ENCODE measurements around the gene OAS2.
"Not testable (repeated sequence)": the region's sequence is repeated elsewhere in the genome, so short reads cannot be mapped to it uniquely, and the experiment has no call there.

Gene OAS2

GRCh38 chr12:112985642-112986290, 7.4 kb downstream of the OAS2 start:
- no peak overlapping the region for H3K27ac ChIP-seq (ENCODE audit: low read depth, low read length)
- no peak overlapping the region for H3K4me3 ChIP-seq (ENCODE audit: low read depth, low read length)
- H3K36me3 ChIP-seq (ENCODE audit: insufficient read depth, low read length), result peaks cover 85% of the 10 kb centered on the region
- H2AFZ ChIP-seq (ENCODE audit: low read length, unreplicated experiment), result no peak overlapping the region
- no peaks in the 10 kb centered on the region for H3K27me3 ChIP-seq (ENCODE audit: insufficient read depth, low read length)
- peaks cover 5% of the 10 kb centered on the region for H3K4me1 ChIP-seq (ENCODE audit: control insufficient read depth, insufficient read depth, low read length, unreplicated experiment)
- H3K79me2 ChIP-seq (ENCODE audit: control insufficient read depth, insufficient read depth, low read length, unreplicated experiment), result peaks cover 87% of the 10 kb centered on the region

DNA sequence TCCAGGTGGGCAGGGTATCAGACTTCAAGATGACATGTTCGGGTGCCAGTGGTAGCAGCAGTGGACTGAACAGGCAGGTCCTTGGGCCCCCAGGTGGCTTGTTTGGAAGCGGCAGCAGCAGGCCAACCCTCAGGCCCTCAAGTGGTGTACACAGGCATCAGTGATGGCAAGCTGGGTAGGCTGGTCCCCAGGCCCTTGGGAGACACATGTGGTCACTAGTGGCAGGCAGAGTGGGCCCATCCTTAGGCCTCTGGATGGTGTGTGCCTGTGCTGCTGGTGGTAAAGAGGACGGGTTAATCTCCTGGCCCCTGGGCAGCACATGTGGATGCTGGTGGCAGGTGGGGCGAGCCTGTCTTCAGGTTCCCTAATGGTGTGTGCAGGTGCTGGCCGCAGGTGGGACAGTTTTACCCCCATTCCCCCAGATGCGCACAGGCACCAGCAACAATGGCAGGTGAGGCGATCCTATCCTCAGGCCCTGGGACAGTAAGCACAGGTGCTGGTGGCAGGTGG, 8.0 kb downstream of the OAS2 start:
- Histone ChIP-seq H3K4me3 (ENCODE audit: low read depth, low read length) (no peak overlapping the region), H2AFZ (ENCODE audit: low read length, unreplicated experiment) (no peak overlapping the region), H3K4me1 (ENCODE audit: control insufficient read depth, insufficient read depth, low read length, unreplicated experiment) (peaks cover 5% of the 10 kb centered on the region), H3K36me3 (ENCODE audit: insufficient read depth, low read length) (peaks cover 84% of the 10 kb centered on the region), H3K27me3 (ENCODE audit: insufficient read depth, low read length) (no peaks in the 10 kb centered on the region), H3K27ac (ENCODE audit: low read depth, low read length) (no peak overlapping the region), H3K79me2 (ENCODE audit: control insufficient read depth, insufficient read depth, low read length, unreplicated experiment) (peaks cover 81% of the 10 kb centered on the region)

DNA sequence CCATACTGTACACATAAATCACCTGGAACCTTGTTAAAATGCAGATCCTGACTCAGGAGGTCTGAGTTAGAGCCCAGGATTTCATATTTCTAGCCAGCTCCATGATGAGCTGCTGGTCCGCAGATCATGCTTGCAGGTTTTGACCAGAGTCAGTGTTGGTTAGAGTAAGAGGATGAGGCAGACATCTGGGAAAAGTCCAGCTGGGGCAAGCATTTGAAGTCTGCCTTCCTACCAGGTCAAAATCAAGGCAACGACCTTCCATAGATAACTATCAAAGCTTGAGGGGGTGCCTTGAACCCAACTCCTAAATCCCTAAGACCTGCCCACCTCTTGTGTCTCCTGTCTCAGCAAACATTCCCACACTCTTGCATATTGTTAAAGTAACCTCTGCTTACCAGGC, 9.2 kb downstream of the OAS2 start:
- Histone ChIP-seq H3K4me3 (ENCODE audit: low read depth, low read length) (no peak overlapping the region), H3K79me2 (ENCODE audit: control insufficient read depth, insufficient read depth, low read length, unreplicated experiment) (peaks cover 69% of the 10 kb centered on the region), H2AFZ (ENCODE audit: low read length, unreplicated experiment) (no peak overlapping the region), H3K4me1 (ENCODE audit: control insufficient read depth, insufficient read depth, low read length, unreplicated experiment) (peaks cover 5% of the 10 kb centered on the region), H3K27me3 (ENCODE audit: insufficient read depth, low read length) (no peaks in the 10 kb centered on the region), H3K27ac (ENCODE audit: low read depth, low read length) (no peak overlapping the region), H3K36me3 (ENCODE audit: insufficient read depth, low read length) (peaks cover 75% of the 10 kb centered on the region)

DNA sequence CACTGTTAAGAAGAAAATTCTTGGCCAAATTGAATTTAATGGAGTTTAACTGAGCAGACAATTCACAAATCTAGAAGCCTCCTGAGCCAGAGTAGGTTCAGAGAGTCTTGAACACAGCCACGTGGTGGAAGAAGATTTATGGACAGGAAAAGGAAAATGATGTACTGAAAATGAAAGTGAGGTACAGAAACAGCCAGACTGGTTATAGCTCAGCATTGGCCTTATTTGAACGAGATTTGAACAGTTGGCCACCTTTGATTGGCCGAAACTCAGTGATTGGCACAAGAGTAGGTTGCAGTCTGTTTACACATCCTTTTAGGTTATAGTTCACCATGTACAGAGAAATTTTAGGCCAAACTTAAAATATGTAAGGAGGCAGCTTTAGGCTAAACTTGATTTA, 9.9 kb downstream of the OAS2 start:
- Histone ChIP-seq H3K27me3 (ENCODE audit: insufficient read depth, low read length) (no peaks in the 10 kb centered on the region), H2AFZ (ENCODE audit: low read length, unreplicated experiment) (no peak overlapping the region), H3K27ac (ENCODE audit: low read depth, low read length) (no peak overlapping the region), H3K36me3 (ENCODE audit: insufficient read depth, low read length) (peaks cover 71% of the 10 kb centered on the region), H3K4me3 (ENCODE audit: low read depth, low read length) (no peak overlapping the region), H3K79me2 (ENCODE audit: control insufficient read depth, insufficient read depth, low read length, unreplicated experiment) (peaks cover 65% of the 10 kb centered on the region), H3K4me1 (ENCODE audit: control insufficient read depth, insufficient read depth, low read length, unreplicated experiment) (peaks cover 5% of the 10 kb centered on the region)

GRCh38 chr12:112988823-112989385, 10.6 kb downstream of the OAS2 start:
- Histone ChIP-seq H3K79me2 (ENCODE audit: control insufficient read depth, insufficient read depth, low read length, unreplicated experiment) (peaks cover 65% of the 10 kb centered on the region), H3K36me3 (ENCODE audit: insufficient read depth, low read length) (peaks cover 71% of the 10 kb centered on the region)
- not testable (repeated sequence) for H3K27ac ChIP-seq (ENCODE audit: low read depth, low read length); H2AFZ ChIP-seq (ENCODE audit: low read length, unreplicated experiment); H3K4me3 ChIP-seq (ENCODE audit: low read depth, low read length); H3K4me1 ChIP-seq (ENCODE audit: control insufficient read depth, insufficient read depth, low read length, unreplicated experiment); H3K27me3 ChIP-seq (ENCODE audit: insufficient read depth, low read length)

GRCh38 chr12:112989806-112990205, 11.5 kb downstream of the OAS2 start:
- Histone ChIP-seq H3K36me3 (ENCODE audit: insufficient read depth, low read length) (peaks cover 67% of the 10 kb centered on the region), H3K4me3 (ENCODE audit: low read depth, low read length) (no peak overlapping the region), H3K4me1 (ENCODE audit: control insufficient read depth, insufficient read depth, low read length, unreplicated experiment) (peaks cover 5% of the 10 kb centered on the region), H3K27me3 (ENCODE audit: insufficient read depth, low read length) (no peaks in the 10 kb centered on the region), H2AFZ (ENCODE audit: low read length, unreplicated experiment) (no peak overlapping the region), H3K27ac (ENCODE audit: low read depth, low read length) (no peak overlapping the region), H3K79me2 (ENCODE audit: control insufficient read depth, insufficient read depth, low read length, unreplicated experiment) (peaks cover 60% of the 10 kb centered on the region)

GRCh38 chr12:112992541-112993398, 14.5 kb downstream of the OAS2 start:
- H3K4me1 ChIP-seq (ENCODE audit: control insufficient read depth, insufficient read depth, low read length, unreplicated experiment), result no peaks in the 10 kb centered on the region
- H3K36me3 ChIP-seq (ENCODE audit: insufficient read depth, low read length), result peaks cover 75% of the 10 kb centered on the region
- H2AFZ ChIP-seq (ENCODE audit: low read length, unreplicated experiment), result no peak overlapping the region
- no peak overlapping the region for H3K4me3 ChIP-seq (ENCODE audit: low read depth, low read length)
- no peak overlapping the region for H3K27ac ChIP-seq (ENCODE audit: low read depth, low read length)
- peaks cover 42% of the 10 kb centered on the region for H3K79me2 ChIP-seq (ENCODE audit: control insufficient read depth, insufficient read depth, low read length, unreplicated experiment)
- H3K27me3 ChIP-seq (ENCODE audit: insufficient read depth, low read length), result no peaks in the 10 kb centered on the region

GRCh38 chr12:112995008-112995407, 16.7 kb downstream of the OAS2 start:
- Histone ChIP-seq H3K4me1 (ENCODE audit: control insufficient read depth, insufficient read depth, low read length, unreplicated experiment) (no peaks in the 10 kb centered on the region), H3K79me2 (ENCODE audit: control insufficient read depth, insufficient read depth, low read length, unreplicated experiment) (peaks cover 31% of the 10 kb centered on the region), H3K27me3 (ENCODE audit: insufficient read depth, low read length) (no peaks in the 10 kb centered on the region), H3K4me3 (ENCODE audit: low read depth, low read length) (no peak overlapping the region), H2AFZ (ENCODE audit: low read length, unreplicated experiment) (no peak overlapping the region), H3K36me3 (ENCODE audit: insufficient read depth, low read length) (peaks cover 77% of the 10 kb centered on the region), H3K27ac (ENCODE audit: low read depth, low read length) (no peak overlapping the region)

- H3K4me3 ChIP-seq (ENCODE audit: low read depth, low read length), result no peak overlapping the region
- H3K79me2 ChIP-seq (ENCODE audit: control insufficient read depth, insufficient read depth, low read length, unreplicated experiment), result peaks cover 26% of the 10 kb centered on the region
- no peaks in the 10 kb centered on the region for H3K27me3 ChIP-seq (ENCODE audit: insufficient read depth, low read length)
- H3K27ac ChIP-seq (ENCODE audit: low read depth, low read length), result no peak overlapping the region
- no peak overlapping the region for H2AFZ ChIP-seq (ENCODE audit: low read length, unreplicated experiment)
- no peaks in the 10 kb centered on the region for H3K4me1 ChIP-seq (ENCODE audit: control insufficient read depth, insufficient read depth, low read length, unreplicated experiment)
- peaks cover 71% of the 10 kb centered on the region for H3K36me3 ChIP-seq (ENCODE audit: insufficient read depth, low read length)
These were observed 18.2 kb downstream of the OAS2 start for GRCh38 chr12:112996501-112996900.

- Histone ChIP-seq H3K27ac (ENCODE audit: low read depth, low read length) (no peak overlapping the region), H3K4me3 (ENCODE audit: low read depth, low read length) (no peak overlapping the region)
These were observed 19.2 kb downstream of the OAS2 start for GRCh38 chr12:112997506-112997905.

More at GRCh38 chr12:112997506-112997905, 19.2 kb downstream of the OAS2 start:
- no peak overlapping the region for H2AFZ ChIP-seq (ENCODE audit: low read length, unreplicated experiment)
- peaks cover 26% of the 10 kb centered on the region for H3K79me2 ChIP-seq (ENCODE audit: control insufficient read depth, insufficient read depth, low read length, unreplicated experiment)
- H3K36me3 ChIP-seq (ENCODE audit: insufficient read depth, low read length), result peaks cover 75% of the 10 kb centered on the region
- H3K4me1 ChIP-seq (ENCODE audit: control insufficient read depth, insufficient read depth, low read length, unreplicated experiment), result no peaks in the 10 kb centered on the region
- no peaks in the 10 kb centered on the region for H3K27me3 ChIP-seq (ENCODE audit: insufficient read depth, low read length)

All from ACC112 (cell line).